HepG2 (cell line): Measurements from ENCODE around the gene PGC. TPM values are rescaled to one million over a fixed set of nuclear protein-coding genes. Genes with fewer than 3 reads are reported as not detected.

Experiments used
- HDAC2 ChIP-seq: sonication (generic); formaldehyde crosslinking; IDR thresholded peaks from 2 replicates; pipeline ENCODE4 v1.4.0; 2020; ENCODE audit warnings: missing genetic modification reagents
- HES4 ChIP-seq: sonication (generic); formaldehyde crosslinking; IDR thresholded peaks from 2 replicates; pipeline ENCODE4 v1.9.0; 2021; ENCODE audit warnings: mild to moderate bottlenecking, missing genetic modification reagents, borderline replicate concordance
- KDM2A ChIP-seq: sonication (generic); formaldehyde crosslinking; IDR thresholded peaks from 2 replicates; pipeline ENCODE4 v1.4.0; 2020; ENCODE audit warnings: low read depth, missing genetic modification reagents, borderline replicate concordance
- MEF2D ChIP-seq: sonication (generic); formaldehyde crosslinking; IDR thresholded peaks from 2 replicates; pipeline ENCODE4 v1.5.1; 2020; ENCODE audit warnings: mild to moderate bottlenecking, missing genetic modification reagents
- NR2F6 ChIP-seq, 2 experiments: IDR thresholded peaks; 2 replicates each; pipeline ENCODE4 v1.6.1; 2016; ENCODE audit warnings: antibody characterized with exemption in 1 of 2, mild to moderate bottlenecking in 1 of 2
- PHF8 ChIP-seq: sonication (generic); formaldehyde crosslinking; IDR thresholded peaks from 2 replicates; pipeline ENCODE4 v1.5.0; 2020; ENCODE audit warnings: missing genetic modification reagents
- SALL1 ChIP-seq: sonication (generic); formaldehyde crosslinking; IDR thresholded peaks from 2 replicates; pipeline ENCODE4 v1.8.0; 2022; ENCODE audit warnings: mild to moderate bottlenecking, missing genetic modification reagents
- SP1 ChIP-seq, 2 experiments: fragments of 450-650 bp in 1 of 2; sonication (generic) in 1 of 2; formaldehyde crosslinking in 1 of 2; IDR thresholded peaks; 2 replicates each; pipeline versions ENCODE4 v1.4.0 to v1.6.1; 2016 to 2020; ENCODE audit warnings: missing genetic modification reagents in 1 of 2
- TARDBP ChIP-seq: sonication (generic); formaldehyde crosslinking; IDR thresholded peaks from 2 replicates; pipeline ENCODE4 v1.8.0; 2022; ENCODE audit warnings: mild to moderate bottlenecking, missing genetic modification reagents
- ZNF232 ChIP-seq: sonication (generic); formaldehyde crosslinking; IDR thresholded peaks from 2 replicates; pipeline ENCODE4 v1.4.0; 2020; ENCODE audit warnings: missing genetic modification reagents, borderline replicate concordance
- ZNF234 ChIP-seq: sonication (generic); formaldehyde crosslinking; conservative IDR thresholded peaks from 2 replicates; pipeline ENCODE4 v1.5.1; 2020; ENCODE audit warnings: mild to moderate bottlenecking, missing genetic modification reagents
- ZNF343 ChIP-seq: sonication (generic); formaldehyde crosslinking; IDR thresholded peaks from 2 replicates; pipeline ENCODE4 v1.4.0; 2020; ENCODE audit warnings: mild to moderate bottlenecking, missing genetic modification reagents
- ZNF841 ChIP-seq: sonication (generic); formaldehyde crosslinking; IDR thresholded peaks from 2 replicates; pipeline ENCODE4 v1.8.1; 2023; ENCODE audit warnings: missing genetic modification reagents, borderline replicate concordance
- polyA plus RNA-seq, 8 experiments: library from polyadenylated mRNA; depleted of rRNA in 3 of 8; stranded (reverse) in 7 of 8; unstranded in 1 of 8; fragments of >200 nt; fragmentation: Illumina TruSeq in 4 of 8; extraction: Trizol in 4 of 8; gene quantifications; 2 replicates each; pipeline versions ENCODE4 v1.2.1 to v1.2.3, GENCODE V29; 2011 to 2016; ENCODE audit warnings: low read depth in 4 of 8, missing spikeins in 1 of 8, mixed read lengths in 1 of 8; ENCODE audit not compliant: insufficient read depth in 1 of 8
- total RNA-seq, 5 experiments: library from RNA; depleted of rRNA; stranded (reverse); fragments of >200 nt; fragmentation: Illumina TruSeq; extraction: Trizol; gene quantifications; 2 replicates each; pipeline ENCODE4 v1.2.3, GENCODE V29; 2016; ENCODE audit warnings: low read depth in 1 of 5
- TF ChIP-seq, protein P1 (sequence below), 2 experiments: fragments of 450-650 bp in 1 of 2; sonication (generic) in 1 of 2; formaldehyde crosslinking in 1 of 2; IDR thresholded peaks; 2 replicates each; pipeline versions ENCODE4 v1.6.1 to v1.8.0; 2016 to 2022; ENCODE audit warnings: antibody characterized with exemption in 1 of 2, mild to moderate bottlenecking in 1 of 2, missing genetic modification reagents in 1 of 2
- TF ChIP-seq, protein P2 (sequence below): sonication (generic); formaldehyde crosslinking; conservative IDR thresholded peaks from 2 replicates; pipeline ENCODE4 v1.4.0; 2020; ENCODE audit warnings: mild to moderate bottlenecking, missing genetic modification reagents, moderate library complexity

Gene PGC
- total and polyA plus RNA-seq, 2 of the 13 experiments (the other 11 are each of a cell fraction or from before 2014, with no cell fraction given), result 426 to 502 TPM

DNA sequence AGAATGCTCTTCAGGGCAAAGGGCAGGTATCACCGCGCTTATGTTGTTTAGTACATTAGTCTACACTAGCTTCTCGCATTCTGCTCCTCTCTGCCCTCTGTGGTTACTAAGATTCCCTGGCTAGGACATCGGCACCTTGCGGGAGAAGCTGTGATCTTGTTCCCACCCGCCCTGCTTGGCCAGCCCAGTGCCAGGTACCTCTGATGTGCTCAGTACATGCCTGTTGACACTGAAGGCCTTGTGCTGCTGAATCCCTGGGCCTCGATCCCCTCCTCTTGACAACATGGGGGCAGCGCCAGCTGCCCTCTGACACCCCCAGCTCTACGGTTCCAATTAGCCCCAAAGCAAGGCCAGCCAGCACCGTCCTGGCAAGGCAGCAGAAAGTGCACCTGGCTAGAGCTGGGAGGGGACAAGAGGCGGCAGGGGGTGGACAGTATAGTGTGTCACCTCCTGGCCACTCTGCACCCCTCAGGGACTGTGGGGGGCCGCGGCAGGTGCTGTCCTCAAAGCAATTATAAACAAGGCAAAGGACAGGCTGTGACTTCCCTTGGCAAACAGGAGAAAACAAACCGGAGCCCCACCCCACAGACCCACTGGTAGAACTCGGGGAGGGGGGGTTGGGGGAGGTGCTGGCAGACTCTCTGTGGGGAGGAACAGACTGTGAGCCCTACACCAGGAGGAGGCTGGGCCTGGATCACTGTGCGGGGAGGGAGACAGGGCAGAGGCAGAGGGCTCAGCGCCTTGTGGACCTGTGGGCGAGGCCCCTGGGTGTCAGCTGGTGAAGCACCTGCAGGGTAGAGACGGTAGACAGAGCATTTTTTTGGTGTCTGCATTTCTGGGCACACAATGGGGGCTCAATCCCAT lies 18.9 kb downstream of the PGC start (continued):
- TF ChIP-seq, protein P1, sequence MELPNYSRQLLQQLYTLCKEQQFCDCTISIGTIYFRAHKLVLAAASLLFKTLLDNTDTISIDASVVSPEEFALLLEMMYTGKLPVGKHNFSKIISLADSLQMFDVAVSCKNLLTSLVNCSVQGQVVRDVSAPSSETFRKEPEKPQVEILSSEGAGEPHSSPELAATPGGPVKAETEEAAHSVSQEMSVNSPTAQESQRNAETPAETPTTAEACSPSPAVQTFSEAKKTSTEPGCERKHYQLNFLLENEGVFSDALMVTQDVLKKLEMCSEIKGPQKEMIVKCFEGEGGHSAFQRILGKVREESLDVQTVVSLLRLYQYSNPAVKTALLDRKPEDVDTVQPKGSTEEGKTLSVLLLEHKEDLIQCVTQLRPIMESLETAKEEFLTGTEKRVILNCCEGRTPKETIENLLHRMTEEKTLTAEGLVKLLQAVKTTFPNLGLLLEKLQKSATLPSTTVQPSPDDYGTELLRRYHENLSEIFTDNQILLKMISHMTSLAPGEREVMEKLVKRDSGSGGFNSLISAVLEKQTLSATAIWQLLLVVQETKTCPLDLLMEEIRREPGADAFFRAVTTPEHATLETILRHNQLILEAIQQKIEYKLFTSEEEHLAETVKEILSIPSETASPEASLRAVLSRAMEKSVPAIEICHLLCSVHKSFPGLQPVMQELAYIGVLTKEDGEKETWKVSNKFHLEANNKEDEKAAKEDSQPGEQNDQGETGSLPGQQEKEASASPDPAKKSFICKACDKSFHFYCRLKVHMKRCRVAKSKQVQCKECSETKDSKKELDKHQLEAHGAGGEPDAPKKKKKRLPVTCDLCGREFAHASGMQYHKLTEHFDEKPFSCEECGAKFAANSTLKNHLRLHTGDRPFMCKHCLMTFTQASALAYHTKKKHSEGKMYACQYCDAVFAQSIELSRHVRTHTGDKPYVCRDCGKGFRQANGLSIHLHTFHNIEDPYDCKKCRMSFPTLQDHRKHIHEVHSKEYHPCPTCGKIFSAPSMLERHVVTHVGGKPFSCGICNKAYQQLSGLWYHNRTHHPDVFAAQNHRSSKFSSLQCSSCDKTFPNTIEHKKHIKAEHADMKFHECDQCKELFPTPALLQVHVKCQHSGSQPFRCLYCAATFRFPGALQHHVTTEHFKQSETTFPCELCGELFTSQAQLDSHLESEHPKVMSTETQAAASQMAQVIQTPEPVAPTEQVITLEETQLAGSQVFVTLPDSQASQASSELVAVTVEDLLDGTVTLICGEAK (IDR thresholded peaks at IDR 0.05), result no peak
- TF ChIP-seq, protein P1 (CRISPR knock-in tag; IDR thresholded peaks at IDR 0.05), result no peak
- no peak for TF ChIP-seq KDM2A
- TF ChIP-seq NR2F6 (IDR thresholded peaks at IDR 0.05), result no peak
- peak; percentile 14; the same call in 1 of the 2 replicates for TF ChIP-seq NR2F6 (CRISPR knock-in tag; IDR thresholded peaks at IDR 0.05)
- 0 out of 2 replicates have a peak, but pooled peaks have one; percentile 17 for TF ChIP-seq HDAC2
- TF ChIP-seq ZNF234 (CRISPR knock-in tag), result no peak
- no peak for TF ChIP-seq ZNF841 (CRISPR knock-in tag)
- no peak for TF ChIP-seq SP1 (IDR thresholded peaks at IDR 0.05)
- no peak for TF ChIP-seq SP1 (CRISPR knock-in tag; IDR thresholded peaks at IDR 0.05)
- 0 out of 2 replicates have a peak, but pooled peaks have one; percentile 17 for TF ChIP-seq PHF8 (CRISPR knock-in tag)
- TF ChIP-seq HES4, result no peak
- TF ChIP-seq TARDBP, result peak; percentile 58; the same call in 1 of the 2 replicates
- TF ChIP-seq MEF2D (CRISPR knock-in tag), result peak; percentile 52; the same call in 1 of the 2 replicates
- TF ChIP-seq, protein P2, sequence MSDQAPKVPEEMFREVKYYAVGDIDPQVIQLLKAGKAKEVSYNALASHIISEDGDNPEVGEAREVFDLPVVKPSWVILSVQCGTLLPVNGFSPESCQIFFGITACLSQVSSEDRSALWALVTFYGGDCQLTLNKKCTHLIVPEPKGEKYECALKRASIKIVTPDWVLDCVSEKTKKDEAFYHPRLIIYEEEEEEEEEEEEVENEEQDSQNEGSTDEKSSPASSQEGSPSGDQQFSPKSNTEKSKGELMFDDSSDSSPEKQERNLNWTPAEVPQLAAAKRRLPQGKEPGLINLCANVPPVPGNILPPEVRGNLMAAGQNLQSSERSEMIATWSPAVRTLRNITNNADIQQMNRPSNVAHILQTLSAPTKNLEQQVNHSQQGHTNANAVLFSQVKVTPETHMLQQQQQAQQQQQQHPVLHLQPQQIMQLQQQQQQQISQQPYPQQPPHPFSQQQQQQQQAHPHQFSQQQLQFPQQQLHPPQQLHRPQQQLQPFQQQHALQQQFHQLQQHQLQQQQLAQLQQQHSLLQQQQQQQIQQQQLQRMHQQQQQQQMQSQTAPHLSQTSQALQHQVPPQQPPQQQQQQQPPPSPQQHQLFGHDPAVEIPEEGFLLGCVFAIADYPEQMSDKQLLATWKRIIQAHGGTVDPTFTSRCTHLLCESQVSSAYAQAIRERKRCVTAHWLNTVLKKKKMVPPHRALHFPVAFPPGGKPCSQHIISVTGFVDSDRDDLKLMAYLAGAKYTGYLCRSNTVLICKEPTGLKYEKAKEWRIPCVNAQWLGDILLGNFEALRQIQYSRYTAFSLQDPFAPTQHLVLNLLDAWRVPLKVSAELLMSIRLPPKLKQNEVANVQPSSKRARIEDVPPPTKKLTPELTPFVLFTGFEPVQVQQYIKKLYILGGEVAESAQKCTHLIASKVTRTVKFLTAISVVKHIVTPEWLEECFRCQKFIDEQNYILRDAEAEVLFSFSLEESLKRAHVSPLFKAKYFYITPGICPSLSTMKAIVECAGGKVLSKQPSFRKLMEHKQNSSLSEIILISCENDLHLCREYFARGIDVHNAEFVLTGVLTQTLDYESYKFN (CRISPR knock-in tag), result peak; percentile 83
- peak; percentile 55 for TF ChIP-seq SALL1 (CRISPR knock-in tag)
- no peak for TF ChIP-seq ZNF232 (CRISPR knock-in tag)
- peak; percentile 63; the same call in 1 of the 2 replicates for TF ChIP-seq ZNF343
